ENCODE results near the gene TMEM200A. TPM values are rescaled to one million over a fixed set of nuclear protein-coding genes. Genes with fewer than 3 reads are reported as not detected.

The TMEM200A gene
- total and polyA plus RNA-seq, 10 donors, result 0.33 to 2.3 (median 1.3) TPM

Other genes with a start within 250 kb of the TMEM200A start
- 10 to 100 TPM; 10.7 to 31.4 (median 17.5) TPM for gene SAMD3, start 143.1 kb upstream of the TMEM200A start, total RNA-seq
- gene SAMD3, start 143.1 kb upstream of the TMEM200A start, polyA plus RNA-seq, result 1 to 10 TPM; 2.1 to 3.1 (median 3.0) TPM

Measured in spleen (tissue), 10 donors.